HepG2 (cell line): ENCODE measurements around the gene ZNF138. TPM values are rescaled to one million over a fixed set of nuclear protein-coding genes. Genes with fewer than 3 reads are reported as not detected.
"Not testable (repeated sequence)": the region's sequence is repeated elsewhere in the genome, so short reads cannot be mapped to it uniquely, and the experiment has no call there.

Experiments
- ATAC-seq: fragments of 200-7000 bp; cut with Tn5 transposase; 3 replicates; pipeline ENCODE4 v1.9.1; 2020; ENCODE audit warnings: mild to moderate bottlenecking, moderate library complexity
- BruUV-seq: library from RNA; stranded (reverse); fragments of 400-500 nt; replicated peaks from 2 replicates; lab custom pipeline; 2021; lab: Mats Ljungman, UMichigan
- CTCF ChIA-PET: fragments of 300-600 bp; formaldehyde crosslinking; extraction: SDS; loops from one replicate; lab custom pipeline; 2021; ENCODE audit warnings: low total read pairs, inconsistent platforms, low intra/inter-chr PET ratio; lab: Yijun Ruan, JAX
- POLR2A ChIA-PET: fragments of 350-600 bp; sonication (Branson Sonifier 250); formaldehyde crosslinking; loops from one replicate; lab custom pipeline; 2020; ENCODE audit warnings: antibody characterized with exemption, inconsistent platforms; lab: Yijun Ruan, JAX
- DNase-seq: peaks from one replicate; pipeline ENCODE4 v3.0.0-alpha.2; 2015; ENCODE audit warnings: low spot score
- FAIRE-seq: peaks from 3 replicates; lab custom pipeline; 2011; peaks lifted over from hg19 to GRCh38; lab: Jason Lieb, UNC
- H2AFZ ChIP-seq: one replicate; pipeline ENCODE4 v1.6.1; 2011; ENCODE audit warnings: low read length, inconsistent platforms
- H3K27ac ChIP-seq: fragments of 300-600 bp; 3 replicates; pipeline ENCODE4 v1.8.0; 2011; ENCODE audit warnings: mixed run types, mild to moderate bottlenecking, mixed read lengths, low read length, inconsistent platforms; ENCODE audit not compliant: insufficient read depth; ENCODE audit errors: extremely low read length
- H3K27me3 ChIP-seq, 2 experiments: fragments of 200-600 bp in 1 of 2; 2 replicates in 1 of 2; 3 replicates in 1 of 2; pipeline versions ENCODE4 v1.6.0 to v1.8.0; 2011; ENCODE audit warnings: low read length in 2 of 2, mild to moderate bottlenecking in 2 of 2, moderate library complexity in 2 of 2, inconsistent platforms in 1 of 2; ENCODE audit not compliant: insufficient read depth in 2 of 2, control insufficient read depth in 1 of 2
- H3K36me3 ChIP-seq, 2 experiments: fragments of 200-600 bp in 1 of 2; replicated peaks in 1 of 2; 2 replicates in 1 of 2; 3 replicates in 1 of 2; pipeline versions ENCODE4 v1.5.1 to v1.8.0; 2011; ENCODE audit warnings: low read length in 2 of 2, inconsistent platforms in 1 of 2; ENCODE audit not compliant: insufficient read depth in 2 of 2, control insufficient read depth in 1 of 2
- H3K4me1 ChIP-seq: 2 replicates; pipeline ENCODE4 v1.5.1; 2012; ENCODE audit warnings: low read length, inconsistent platforms; ENCODE audit not compliant: insufficient read depth
- H3K4me2 ChIP-seq: 2 replicates; pipeline ENCODE4 v1.6.0; 2011; ENCODE audit warnings: low read depth, low read length, inconsistent platforms
- H3K4me3 ChIP-seq, 3 experiments: fragments of 200-600 bp in 1 of 3; sonication (generic), shearing (Covaris generic) in 1 of 3; replicated peaks in 1 of 3; 2 replicates each; pipeline ENCODE4 v1.5.1; 2011 to 2016; ENCODE audit warnings: low read length in 3 of 3, inconsistent platforms in 2 of 3, low read depth in 2 of 3, mild to moderate bottlenecking in 2 of 3, control low read depth in 1 of 3, mixed read lengths in 1 of 3; ENCODE audit not compliant: insufficient read depth in 1 of 3
- H3K79me2 ChIP-seq: one replicate; pipeline ENCODE4 v1.6.1; 2011; ENCODE audit warnings: low read length, inconsistent platforms; ENCODE audit not compliant: insufficient read depth
- H3K9ac ChIP-seq: 2 replicates; pipeline ENCODE4 v1.6.0; 2011; ENCODE audit warnings: mild to moderate bottlenecking, low read depth, low read length, inconsistent platforms; ENCODE audit not compliant: insufficient read depth
- H3K9me3 ChIP-seq: 2 replicates; pipeline ENCODE4 v1.5.1; 2012; ENCODE audit warnings: mild to moderate bottlenecking, low read length
- H4K20me1 ChIP-seq: 2 replicates; pipeline ENCODE4 v1.6.0; 2011; ENCODE audit warnings: inconsistent platforms, mild to moderate bottlenecking, low read length, moderate library complexity; ENCODE audit not compliant: insufficient read depth
- AHR ChIP-seq: IDR thresholded peaks from 2 replicates; pipeline ENCODE4 v1.6.1; 2018; ENCODE audit warnings: missing genetic modification reagents, missing compliant biosample characterization
- MAFF ChIP-seq: IDR thresholded peaks from 2 replicates; pipeline ENCODE4 v1.6.1; 2011; ENCODE audit warnings: low read depth, low read length, improper control_type of control experiment
- MAFK ChIP-seq, 2 experiments: IDR thresholded peaks in 1 of 2; conservative IDR thresholded peaks in 1 of 2; 2 replicates each; pipeline ENCODE4 v1.6.1; 2011; ENCODE audit warnings: improper control_type of control experiment in 2 of 2, low read length in 2 of 2
- STAG1 ChIP-seq: sonication (generic); formaldehyde crosslinking; IDR thresholded peaks from 2 replicates; pipeline ENCODE4 v1.4.0; 2020; ENCODE audit warnings: missing genetic modification reagents
- ZBTB1 ChIP-seq: sonication (generic); formaldehyde crosslinking; IDR thresholded peaks from 2 replicates; pipeline ENCODE4 v1.4.0; 2020; ENCODE audit warnings: missing genetic modification reagents, borderline replicate concordance
- WGBS: methylation state at CpG from one replicate; pipeline ENCODE4 v1.1.6; 2017; ENCODE audit warnings: low lambda C conversion rate; 5-methylcytosine and 5-hydroxymethylcytosine counted together
- in situ Hi-C: cut with HindIII; loops from 2 replicates; pipeline ENCODE4 v1.10.0; 2017; ENCODE audit warnings: low pct_unique_long_range_greater_than_20kb; ENCODE audit not compliant: extremely low pct_ligation_motif_present
- intact Hi-C: fragments of 100-400 bp; cut with micrococcal nuclease; formaldehyde crosslinking; loops from one replicate; pipeline ENCODE4 v1.10.0; 2022; ENCODE audit not compliant: unreplicated experiment
- polyA plus RNA-seq, 8 experiments: library from polyadenylated mRNA; depleted of rRNA in 3 of 8; stranded (reverse) in 7 of 8; unstranded in 1 of 8; fragments of >200 nt; fragmentation: Illumina TruSeq in 4 of 8; extraction: Trizol in 4 of 8; gene quantifications; 2 replicates each; pipeline versions ENCODE4 v1.2.1 to v1.2.3, GENCODE V29; 2011 to 2016; ENCODE audit warnings: low read depth in 4 of 8, missing spikeins in 1 of 8, mixed read lengths in 1 of 8; ENCODE audit not compliant: insufficient read depth in 1 of 8
- total RNA-seq, 5 experiments: library from RNA; depleted of rRNA; stranded (reverse); fragments of >200 nt; fragmentation: Illumina TruSeq; extraction: Trizol; gene quantifications; 2 replicates each; pipeline ENCODE4 v1.2.3, GENCODE V29; 2016; ENCODE audit warnings: low read depth in 1 of 5
- TF ChIP-seq, protein P1 (sequence below): sonication (generic); formaldehyde crosslinking; IDR thresholded peaks from 2 replicates; pipeline ENCODE4 v1.5.0; 2020; ENCODE audit warnings: mild to moderate bottlenecking, missing genetic modification reagents, moderate library complexity

The ZNF138 gene
- total and polyA plus RNA-seq, 2 of the 13 experiments (the other 11 are each of a cell fraction or from before 2014, with no cell fraction given), result 2.7 to 5.8 TPM

DNA sequence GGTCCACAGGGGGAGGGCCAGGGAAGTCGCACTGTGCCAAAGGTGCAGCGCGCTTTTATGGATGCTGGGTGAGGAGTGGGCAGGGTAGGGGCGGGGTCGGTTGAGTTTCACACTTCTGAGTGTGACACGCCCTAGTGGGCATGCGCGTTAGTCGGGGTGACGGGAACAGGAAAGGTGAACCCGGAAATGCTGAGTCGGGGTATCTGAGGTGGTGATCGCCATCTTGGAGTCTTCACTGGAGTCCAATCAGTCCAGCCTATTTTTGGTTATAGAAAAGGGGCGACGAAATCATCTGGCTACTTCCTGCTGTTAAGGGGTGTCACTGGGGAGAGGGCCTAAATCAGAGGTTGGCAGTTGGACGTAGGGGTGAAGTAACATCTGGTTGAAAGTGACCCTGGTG, 40.8 kb downstream of the ZNF138 start:
- no peaks in the 10 kb centered on the region for H3K36me3 ChIP-seq
- H3K9me3 ChIP-seq, result no peaks in the 10 kb centered on the region
- ChIA-PET POLR2A (no interaction called here), CTCF (no interaction called here)
- no peak overlapping the region for H2AFZ ChIP-seq
- H3K27ac ChIP-seq, result no peak overlapping the region
- no peaks in the 10 kb centered on the region for H4K20me1 ChIP-seq
- DNase-seq (no peak), ATAC-seq (no peak)
- no peaks in the 10 kb centered on the region for H3K4me1 ChIP-seq
- intact Hi-C loops, result no loop called here
- BruUV-seq, result no TSS peak
- TF ChIP-seq AHR (CRISPR knock-in tag) (no peak), MAFF (peak; percentile 72), MAFK (conservative IDR thresholded peaks at IDR 0.05 in 1 of 2, IDR thresholded peaks at IDR 0.05 in 1 of 2; ENCODE audit: low read length in 2 of 2) (peak; percentile 39 to 68; a peak in 3 of 4 replicates), ZBTB1 (no peak)
- TF ChIP-seq, all 625 proteins: peak for 2
- Histone ChIP-seq H3K79me2 (no peaks in the 10 kb centered on the region), H3K9ac (no peak overlapping the region), H3K4me2 (no peak overlapping the region), H3K4me3 (no peak overlapping the region), H3K27me3 (no peaks in the 10 kb centered on the region)
- 92% methylated on average over 16 of the region's 16 CpGs for WGBS
- in situ Hi-C loops, result no loop called here
- no peak for FAIRE-seq

GRCh38 chr7:64835856-64836255, 41.6 kb downstream of the ZNF138 start:
- intact Hi-C loops, CTCF ChIA-PET, H3K4me3 ChIP-seq, H3K79me2 ChIP-seq, H3K4me2 ChIP-seq, DNase-seq, H3K4me1 ChIP-seq, POLR2A ChIA-PET, H2AFZ ChIP-seq, H3K9ac ChIP-seq, H3K27ac ChIP-seq, H3K27me3 ChIP-seq, H3K36me3 ChIP-seq, BruUV-seq, H4K20me1 ChIP-seq: not testable (repeated sequence)
- WGBS, result 90% methylated on average over 8 of the region's 8 CpGs
- TF ChIP-seq, protein P1, sequence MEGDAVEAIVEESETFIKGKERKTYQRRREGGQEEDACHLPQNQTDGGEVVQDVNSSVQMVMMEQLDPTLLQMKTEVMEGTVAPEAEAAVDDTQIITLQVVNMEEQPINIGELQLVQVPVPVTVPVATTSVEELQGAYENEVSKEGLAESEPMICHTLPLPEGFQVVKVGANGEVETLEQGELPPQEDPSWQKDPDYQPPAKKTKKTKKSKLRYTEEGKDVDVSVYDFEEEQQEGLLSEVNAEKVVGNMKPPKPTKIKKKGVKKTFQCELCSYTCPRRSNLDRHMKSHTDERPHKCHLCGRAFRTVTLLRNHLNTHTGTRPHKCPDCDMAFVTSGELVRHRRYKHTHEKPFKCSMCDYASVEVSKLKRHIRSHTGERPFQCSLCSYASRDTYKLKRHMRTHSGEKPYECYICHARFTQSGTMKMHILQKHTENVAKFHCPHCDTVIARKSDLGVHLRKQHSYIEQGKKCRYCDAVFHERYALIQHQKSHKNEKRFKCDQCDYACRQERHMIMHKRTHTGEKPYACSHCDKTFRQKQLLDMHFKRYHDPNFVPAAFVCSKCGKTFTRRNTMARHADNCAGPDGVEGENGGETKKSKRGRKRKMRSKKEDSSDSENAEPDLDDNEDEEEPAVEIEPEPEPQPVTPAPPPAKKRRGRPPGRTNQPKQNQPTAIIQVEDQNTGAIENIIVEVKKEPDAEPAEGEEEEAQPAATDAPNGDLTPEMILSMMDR (CRISPR knock-in tag), result peak; percentile 15; the same call in 1 of the 2 replicates
- peak; percentile 44 for TF ChIP-seq STAG1
- TF ChIP-seq, all 625 proteins: peak for 2; not testable (repeated sequence) for 623
- in situ Hi-C loops, FAIRE-seq, ATAC-seq, H3K9me3 ChIP-seq: not testable (repeated sequence)

DNA sequence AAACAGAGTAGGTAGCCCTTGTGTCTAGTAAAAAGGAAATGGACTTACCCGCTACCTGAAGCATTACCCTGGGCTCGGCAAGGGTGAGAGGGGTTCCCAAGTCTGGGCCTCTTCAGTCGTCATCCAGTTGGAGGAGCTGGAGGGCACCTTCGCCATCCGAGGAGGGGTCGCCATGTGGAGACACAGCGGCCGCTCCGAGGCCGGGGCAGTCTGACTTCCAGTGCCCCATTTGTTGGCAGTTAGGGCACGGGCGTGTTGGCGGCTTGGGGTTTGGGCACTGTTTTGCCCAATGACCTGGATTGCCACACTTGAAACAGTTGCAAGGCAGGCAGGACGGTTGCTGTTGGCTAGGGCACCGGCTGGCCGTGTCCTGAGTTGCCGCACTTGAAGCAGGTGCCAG, 43.8 kb downstream of the ZNF138 start:
- H4K20me1 ChIP-seq, H3K36me3 ChIP-seq, H3K27ac ChIP-seq, H3K4me1 ChIP-seq, BruUV-seq, CTCF ChIA-PET, in situ Hi-C loops, H3K4me3 ChIP-seq, DNase-seq, H3K9me3 ChIP-seq, H2AFZ ChIP-seq, H3K4me2 ChIP-seq, H3K79me2 ChIP-seq, intact Hi-C loops, ATAC-seq, POLR2A ChIA-PET, FAIRE-seq, H3K9ac ChIP-seq, H3K27me3 ChIP-seq: not testable (repeated sequence)
- WGBS, result 100% methylated on average over 1 of the region's 17 CpGs
